Neural cell (in vitro differentiated cells): ENCODE measurements around the gene RABGAP1L. TPM values are rescaled to one million over a fixed set of nuclear protein-coding genes. Genes with fewer than 3 reads are reported as not detected.
"Not testable (repeated sequence)": the region's sequence is repeated elsewhere in the genome, so short reads cannot be mapped to it uniquely, and the experiment has no call there.

ENCODE experiments used
- H2AFZ ChIP-seq: fragments of 200-600, 300-800 bp; sonication (generic), shearing (Covaris generic); 2 replicates; pipeline ENCODE4 v1.6.0; 2014; ENCODE audit warnings: low read depth, mild to moderate bottlenecking, antibody characterized with exemption, low read length, moderate library complexity
- H3F3A ChIP-seq: fragments of 200-600 bp; shearing (Covaris generic); 2 replicates; pipeline ENCODE4 v1.6.1; 2016; ENCODE audit warnings: mild to moderate bottlenecking, moderate library complexity, mixed read lengths, antibody characterized with exemption, low read length; ENCODE audit not compliant: insufficient read depth, poor library complexity, severe bottlenecking
- H3K27ac ChIP-seq: fragments of 200-600, 300-800 bp; sonication (generic), shearing (Covaris generic); 2 replicates; pipeline ENCODE4 v1.5.1; 2014; ENCODE audit warnings: mild to moderate bottlenecking, low read length, moderate library complexity
- H3K27me3 ChIP-seq: fragments of 300-800, 200-600 bp; sonication (generic), shearing (Covaris generic); 2 replicates; pipeline ENCODE4 v1.6.0; 2014; ENCODE audit warnings: mild to moderate bottlenecking, low read depth, low read length, moderate library complexity; ENCODE audit not compliant: insufficient read depth
- H3K36me3 ChIP-seq: fragments of 300-800, 200-600 bp; sonication (generic), shearing (Covaris generic); 2 replicates; pipeline ENCODE4 v1.5.1; 2014; ENCODE audit warnings: mild to moderate bottlenecking, antibody characterized with exemption, low read length, moderate library complexity; ENCODE audit not compliant: insufficient read depth
- H3K4me2 ChIP-seq: fragments of 300-800, 200-600 bp; sonication (generic), shearing (Covaris generic); 2 replicates; pipeline ENCODE4 v1.6.0; 2014; ENCODE audit warnings: mild to moderate bottlenecking, low read length
- H3K4me3 ChIP-seq: fragments of 300-800, 200-600 bp; sonication (generic), shearing (Covaris generic); 2 replicates; pipeline ENCODE4 v1.5.1; 2014; ENCODE audit warnings: mild to moderate bottlenecking, low read length, moderate library complexity
- H3K79me2 ChIP-seq: fragments of 200-600 bp; shearing (Covaris generic); replicated peaks from 2 replicates; pipeline ENCODE4 v1.6.0; 2014; ENCODE audit warnings: mild to moderate bottlenecking, low read length, moderate library complexity; ENCODE audit not compliant: insufficient read depth
- H3K9ac ChIP-seq: fragments of 300-800, 200-600 bp; sonication (generic), shearing (Covaris generic); 2 replicates; pipeline ENCODE4 v1.6.1; 2016; ENCODE audit warnings: mild to moderate bottlenecking, low read length, mixed read lengths
- H3K9me2 ChIP-seq: fragments of 200-600 bp; shearing (Covaris generic); 2 replicates; pipeline ENCODE4 v1.6.1; 2016; ENCODE audit warnings: mild to moderate bottlenecking, low read length, mixed read lengths; ENCODE audit not compliant: insufficient read depth
- H3K9me3 ChIP-seq: fragments of 200-600, 300-800 bp; sonication (generic), shearing (Covaris generic); 2 replicates; pipeline ENCODE4 v1.6.1; 2016; ENCODE audit warnings: mild to moderate bottlenecking, mixed run types, low read length, moderate library complexity, mixed read lengths
- H4K20me1 ChIP-seq: fragments of 200-600 bp; shearing (Covaris generic); 2 replicates; pipeline ENCODE4 v1.6.1; 2016; ENCODE audit warnings: mild to moderate bottlenecking, mixed run types; ENCODE audit not compliant: insufficient read depth
- EP300 ChIP-seq: fragments of 450-650 bp; conservative IDR thresholded peaks from 2 replicates; pipeline ENCODE4 v1.6.1; 2014; ENCODE audit warnings: antibody characterized with exemption, mild to moderate bottlenecking, moderate library complexity; ENCODE audit not compliant: poor library complexity, severe bottlenecking
- EZH2 ChIP-seq: fragments of 200-600, 300-800 bp; shearing (Covaris generic), sonication (generic); IDR thresholded peaks from 2 replicates; pipeline ENCODE4 v1.6.1; 2014; ENCODE audit warnings: antibody characterized with exemption, low read length, borderline replicate concordance, mild to moderate bottlenecking; ENCODE audit not compliant: insufficient read depth, poor library complexity, severe bottlenecking
- MXI1 ChIP-seq: fragments of 450-650 bp; conservative IDR thresholded peaks from 2 replicates; pipeline ENCODE4 v1.6.1; 2014; ENCODE audit warnings: antibody characterized with exemption, mild to moderate bottlenecking; ENCODE audit not compliant: poor library complexity, severe bottlenecking
- POLR2AphosphoS5 ChIP-seq: IDR thresholded peaks from 2 replicates; pipeline ENCODE4 v1.6.1; 2012
- RAD21 ChIP-seq: fragments of 450-650 bp; conservative IDR thresholded peaks from 2 replicates; pipeline ENCODE4 v1.6.1; 2014; ENCODE audit warnings: antibody characterized with exemption, mild to moderate bottlenecking, moderate library complexity
- SMC3 ChIP-seq: fragments of 450-650 bp; conservative IDR thresholded peaks from 2 replicates; pipeline ENCODE4 v1.6.1; 2014; ENCODE audit warnings: antibody characterized with exemption, mild to moderate bottlenecking, moderate library complexity; ENCODE audit not compliant: poor library complexity
- TAF1 ChIP-seq: IDR thresholded peaks from 2 replicates; pipeline ENCODE4 v1.6.1; 2012; ENCODE audit warnings: low read depth
- polyA plus RNA-seq: library from polyadenylated mRNA; depleted of rRNA; stranded (reverse); fragments of >200 nt; gene quantifications from 2 replicates; pipeline ENCODE4 v1.2.3, GENCODE V29; 2014
- TF ChIP-seq, protein P1 (sequence below): IDR thresholded peaks from 2 replicates; pipeline ENCODE4 v1.6.1; 2012; ENCODE audit warnings: borderline replicate concordance
- TF ChIP-seq, protein P2 (sequence below): fragments of 450-650 bp; IDR thresholded peaks from 2 replicates; pipeline ENCODE4 v1.5.1; 2014; ENCODE audit warnings: antibody characterized with exemption, mild to moderate bottlenecking, moderate library complexity; ENCODE audit not compliant: poor library complexity, severe bottlenecking

RABGAP1L gene
- polyA plus RNA-seq, 1 donor from 2014 or later: 32.2 TPM

- Histone ChIP-seq H3K27me3 (no peaks in the 10 kb centered on the region), H4K20me1 (no peaks in the 10 kb centered on the region), H3K9ac (no peak overlapping the region), H3K36me3 (no peaks in the 10 kb centered on the region), H3K4me2 (no peak overlapping the region), H3K9me2 (no peaks in the 10 kb centered on the region), H3K9me3 (no peaks in the 10 kb centered on the region), H2AFZ (no peak overlapping the region), H3K79me2 (no peaks in the 10 kb centered on the region), H3K4me3 (no peak overlapping the region), H3K27ac (no peak overlapping the region), H3F3A (no peaks in the 10 kb centered on the region)
- TF ChIP-seq EZH2 (no peak), TAF1 (no peak), MXI1 (no peak), POLR2AphosphoS5 (no peak), SMC3 (no peak), EP300 (no peak), RAD21 (no peak)
- TF ChIP-seq, protein P1, sequence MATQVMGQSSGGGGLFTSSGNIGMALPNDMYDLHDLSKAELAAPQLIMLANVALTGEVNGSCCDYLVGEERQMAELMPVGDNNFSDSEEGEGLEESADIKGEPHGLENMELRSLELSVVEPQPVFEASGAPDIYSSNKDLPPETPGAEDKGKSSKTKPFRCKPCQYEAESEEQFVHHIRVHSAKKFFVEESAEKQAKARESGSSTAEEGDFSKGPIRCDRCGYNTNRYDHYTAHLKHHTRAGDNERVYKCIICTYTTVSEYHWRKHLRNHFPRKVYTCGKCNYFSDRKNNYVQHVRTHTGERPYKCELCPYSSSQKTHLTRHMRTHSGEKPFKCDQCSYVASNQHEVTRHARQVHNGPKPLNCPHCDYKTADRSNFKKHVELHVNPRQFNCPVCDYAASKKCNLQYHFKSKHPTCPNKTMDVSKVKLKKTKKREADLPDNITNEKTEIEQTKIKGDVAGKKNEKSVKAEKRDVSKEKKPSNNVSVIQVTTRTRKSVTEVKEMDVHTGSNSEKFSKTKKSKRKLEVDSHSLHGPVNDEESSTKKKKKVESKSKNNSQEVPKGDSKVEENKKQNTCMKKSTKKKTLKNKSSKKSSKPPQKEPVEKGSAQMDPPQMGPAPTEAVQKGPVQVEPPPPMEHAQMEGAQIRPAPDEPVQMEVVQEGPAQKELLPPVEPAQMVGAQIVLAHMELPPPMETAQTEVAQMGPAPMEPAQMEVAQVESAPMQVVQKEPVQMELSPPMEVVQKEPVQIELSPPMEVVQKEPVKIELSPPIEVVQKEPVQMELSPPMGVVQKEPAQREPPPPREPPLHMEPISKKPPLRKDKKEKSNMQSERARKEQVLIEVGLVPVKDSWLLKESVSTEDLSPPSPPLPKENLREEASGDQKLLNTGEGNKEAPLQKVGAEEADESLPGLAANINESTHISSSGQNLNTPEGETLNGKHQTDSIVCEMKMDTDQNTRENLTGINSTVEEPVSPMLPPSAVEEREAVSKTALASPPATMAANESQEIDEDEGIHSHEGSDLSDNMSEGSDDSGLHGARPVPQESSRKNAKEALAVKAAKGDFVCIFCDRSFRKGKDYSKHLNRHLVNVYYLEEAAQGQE: no peak
- TF ChIP-seq, protein P2, sequence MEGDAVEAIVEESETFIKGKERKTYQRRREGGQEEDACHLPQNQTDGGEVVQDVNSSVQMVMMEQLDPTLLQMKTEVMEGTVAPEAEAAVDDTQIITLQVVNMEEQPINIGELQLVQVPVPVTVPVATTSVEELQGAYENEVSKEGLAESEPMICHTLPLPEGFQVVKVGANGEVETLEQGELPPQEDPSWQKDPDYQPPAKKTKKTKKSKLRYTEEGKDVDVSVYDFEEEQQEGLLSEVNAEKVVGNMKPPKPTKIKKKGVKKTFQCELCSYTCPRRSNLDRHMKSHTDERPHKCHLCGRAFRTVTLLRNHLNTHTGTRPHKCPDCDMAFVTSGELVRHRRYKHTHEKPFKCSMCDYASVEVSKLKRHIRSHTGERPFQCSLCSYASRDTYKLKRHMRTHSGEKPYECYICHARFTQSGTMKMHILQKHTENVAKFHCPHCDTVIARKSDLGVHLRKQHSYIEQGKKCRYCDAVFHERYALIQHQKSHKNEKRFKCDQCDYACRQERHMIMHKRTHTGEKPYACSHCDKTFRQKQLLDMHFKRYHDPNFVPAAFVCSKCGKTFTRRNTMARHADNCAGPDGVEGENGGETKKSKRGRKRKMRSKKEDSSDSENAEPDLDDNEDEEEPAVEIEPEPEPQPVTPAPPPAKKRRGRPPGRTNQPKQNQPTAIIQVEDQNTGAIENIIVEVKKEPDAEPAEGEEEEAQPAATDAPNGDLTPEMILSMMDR: no peak
Observed at GRCh38 chr1:174692313-174692712, 533.0 kb downstream of the RABGAP1L start.

DNA sequence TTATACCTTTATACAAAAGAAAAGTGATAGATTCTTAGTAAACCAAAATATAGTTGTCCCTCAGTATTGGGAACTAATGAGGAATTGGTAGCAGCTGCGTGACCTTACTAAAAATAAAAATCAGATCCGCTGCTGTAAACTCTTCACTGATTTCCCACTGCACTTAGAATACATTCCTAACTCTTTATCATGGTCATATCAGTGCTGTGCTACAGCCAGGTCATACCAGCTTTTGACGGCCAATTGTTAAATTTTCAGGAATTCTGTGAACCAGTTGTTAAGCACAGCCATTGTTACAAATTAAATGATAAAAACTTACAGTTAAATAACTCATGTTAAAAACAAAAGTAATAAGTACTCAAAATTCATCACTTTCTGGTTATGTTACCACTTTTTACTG, 533.8 kb downstream of the RABGAP1L start:
- Histone ChIP-seq H3K27me3 (no peaks in the 10 kb centered on the region), H3K4me2 (no peak overlapping the region), H3K27ac (no peak overlapping the region), H3K36me3 (no peaks in the 10 kb centered on the region), H3K9me3 (no peaks in the 10 kb centered on the region), H4K20me1 (no peaks in the 10 kb centered on the region), H3K4me3 (no peak overlapping the region), H3F3A (no peaks in the 10 kb centered on the region), H3K9ac (no peak overlapping the region), H2AFZ (no peak overlapping the region), H3K79me2 (no peaks in the 10 kb centered on the region), H3K9me2 (no peaks in the 10 kb centered on the region)
- TF ChIP-seq EZH2: no peak
- TF ChIP-seq, protein P1: no peak
- TF ChIP-seq MXI1: no peak
- TF ChIP-seq SMC3: no peak
- no peak for TF ChIP-seq TAF1
- no peak for TF ChIP-seq RAD21
- TF ChIP-seq, protein P2: no peak
- TF ChIP-seq POLR2AphosphoS5: no peak
- no peak for TF ChIP-seq EP300

- not testable (repeated sequence) for H3K36me3 ChIP-seq, H3K9ac ChIP-seq, H3K4me3 ChIP-seq, H3K9me3 ChIP-seq, H3K27ac ChIP-seq, H3K79me2 ChIP-seq, H4K20me1 ChIP-seq, H3K9me2 ChIP-seq, H2AFZ ChIP-seq, H3K4me2 ChIP-seq, H3F3A ChIP-seq, H3K27me3 ChIP-seq
Observed at GRCh38 chr1:174693539-174693938, 534.2 kb downstream of the RABGAP1L start.
